Gastrocnemius medialis (tissue), 4 donors: ENCODE measurements around the gene CEP295NL.
"Not testable (repeated sequence)": the region's sequence is repeated elsewhere in the genome, so short reads cannot be mapped to it uniquely, and the experiment has no call there.

Experiments used
- CTCF ChIP-seq, 5 experiments: fragments of 450-650 bp in 3 of 5; fragments of 200-600 bp in 2 of 5; sonication (generic) in 2 of 5; IDR thresholded peaks in 4 of 5; conservative IDR thresholded peaks in 1 of 5; 1 replicate in 4 of 5; 2 replicates in 1 of 5; pipeline ENCODE4 v1.5.1; 2016 to 2019; ENCODE audit warnings: antibody characterized with exemption in 5 of 5, mild to moderate bottlenecking in 3 of 5, moderate library complexity in 3 of 5
- POLR2A ChIP-seq, 2 donors: fragments of 450-650 bp; IDR thresholded peaks; one replicate each; pipeline ENCODE4 v1.6.1; 2017; ENCODE audit warnings: antibody characterized with exemption in 2 of 2, mild to moderate bottlenecking in 2 of 2, moderate library complexity in 2 of 2

- TF ChIP-seq CTCF (IDR thresholded peaks at IDR 0.05 in 4 of 5, conservative IDR thresholded peaks at IDR 0.05 in 1 of 5); POLR2A (IDR thresholded peaks at IDR 0.05): not testable (repeated sequence)
These were observed 770 bp downstream of the CEP295NL start for GRCh38 chr17:78902231-78902630.
